ENCODE data around the gene KCNH3.
A peak's percentile ranks its signal among the peaks of the same experiment; 100 is the strongest.

Gene KCNH3

GRCh38 chr12:49555631-49556390, 17.0 kb downstream of the KCNH3 start:
- Histone ChIP-seq H3K27me3 (ENCODE audit: insufficient read depth, poor library complexity, severe bottlenecking) (no peaks in the 10 kb centered on the region), H3K36me3 (ENCODE audit: low read depth) (peaks cover 27% of the 10 kb centered on the region), H3K4me3 (ENCODE audit: severe bottlenecking) (no peak overlapping the region), H3K27ac (ENCODE audit: poor library complexity, severe bottlenecking) (no peak overlapping the region), H3K4me1 (ENCODE audit: insufficient read depth, poor library complexity, severe bottlenecking) (no peaks in the 10 kb centered on the region), H3K9me3 (ENCODE audit: severe bottlenecking) (no peaks in the 10 kb centered on the region)
- TF ChIP-seq CTCF (IDR thresholded peaks at IDR 0.05; ENCODE audit: poor library complexity, severe bottlenecking), result no peak
- DNase-seq (ENCODE audit: low spot score) (no peak), ATAC-seq (ENCODE audit: low read depth) (no peak)

GRCh38 chr12:49556391-49557186, 17.8 kb downstream of the KCNH3 start:
- Histone ChIP-seq H3K9me3 (ENCODE audit: severe bottlenecking) (no peaks in the 10 kb centered on the region), H3K4me1 (ENCODE audit: insufficient read depth, poor library complexity, severe bottlenecking) (no peaks in the 10 kb centered on the region), H3K27me3 (ENCODE audit: insufficient read depth, poor library complexity, severe bottlenecking) (no peaks in the 10 kb centered on the region), H3K36me3 (ENCODE audit: low read depth) (peaks cover 31% of the 10 kb centered on the region), H3K4me3 (ENCODE audit: severe bottlenecking) (no peak overlapping the region), H3K27ac (ENCODE audit: poor library complexity, severe bottlenecking) (no peak overlapping the region)
- no peak for ATAC-seq (ENCODE audit: low read depth)
- no peak for DNase-seq (ENCODE audit: low spot score)
- TF ChIP-seq CTCF (IDR thresholded peaks at IDR 0.05; ENCODE audit: poor library complexity, severe bottlenecking), result no peak

- DNase-seq (ENCODE audit: low spot score) (no peak), ATAC-seq (ENCODE audit: low read depth) (no peak)
- Histone ChIP-seq H3K9me3 (ENCODE audit: severe bottlenecking) (no peaks in the 10 kb centered on the region), H3K27ac (ENCODE audit: poor library complexity, severe bottlenecking) (no peak overlapping the region), H3K4me1 (ENCODE audit: insufficient read depth, poor library complexity, severe bottlenecking) (no peaks in the 10 kb centered on the region), H3K36me3 (ENCODE audit: low read depth) (peaks cover 39% of the 10 kb centered on the region), H3K27me3 (ENCODE audit: insufficient read depth, poor library complexity, severe bottlenecking) (no peaks in the 10 kb centered on the region), H3K4me3 (ENCODE audit: severe bottlenecking) (no peak overlapping the region)
- TF ChIP-seq CTCF (IDR thresholded peaks at IDR 0.05; ENCODE audit: poor library complexity, severe bottlenecking), result no peak
Observed at GRCh38 chr12:49557187-49557916, 18.5 kb downstream of the KCNH3 start.

- Histone ChIP-seq H3K27me3 (ENCODE audit: insufficient read depth, poor library complexity, severe bottlenecking) (no peaks in the 10 kb centered on the region), H3K4me3 (ENCODE audit: severe bottlenecking) (no peak overlapping the region), H3K4me1 (ENCODE audit: insufficient read depth, poor library complexity, severe bottlenecking) (no peaks in the 10 kb centered on the region), H3K9me3 (ENCODE audit: severe bottlenecking) (no peaks in the 10 kb centered on the region), H3K27ac (ENCODE audit: poor library complexity, severe bottlenecking) (no peak overlapping the region), H3K36me3 (ENCODE audit: low read depth) (peaks cover 44% of the 10 kb centered on the region)
- DNase-seq (ENCODE audit: low spot score), result no peak
- ATAC-seq (ENCODE audit: low read depth), result peak; percentile 58; the same call in 2 of the 3 replicates
- peak; percentile 53 for TF ChIP-seq CTCF (IDR thresholded peaks at IDR 0.05; ENCODE audit: poor library complexity, severe bottlenecking)
Observed at GRCh38 chr12:49557917-49558215, 19.0 kb downstream of the KCNH3 start.

All from RWPE2 (cell line).